ENCODE data around the gene RPL35.

DNA sequence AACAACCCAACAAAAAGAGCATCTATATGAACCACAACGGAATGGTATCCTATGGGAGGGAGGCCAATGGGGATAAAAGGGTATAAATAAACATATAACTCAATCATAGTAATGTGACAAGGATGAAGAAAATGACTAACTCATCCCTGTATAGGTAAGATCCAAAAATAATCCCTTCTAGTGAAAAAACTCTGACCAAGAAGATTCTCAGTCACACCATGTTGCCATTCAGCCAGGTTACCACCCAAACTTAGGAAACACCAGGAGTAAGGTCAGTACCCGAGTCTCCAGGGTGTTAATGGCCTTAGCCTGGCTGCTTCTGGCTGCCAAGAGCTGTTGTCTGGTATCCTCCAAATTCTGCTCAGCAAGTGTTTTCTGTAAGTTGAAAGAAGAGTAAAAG is 46.3 kb upstream of the RPL35 start:
- TF ChIP-seq, protein P1, sequence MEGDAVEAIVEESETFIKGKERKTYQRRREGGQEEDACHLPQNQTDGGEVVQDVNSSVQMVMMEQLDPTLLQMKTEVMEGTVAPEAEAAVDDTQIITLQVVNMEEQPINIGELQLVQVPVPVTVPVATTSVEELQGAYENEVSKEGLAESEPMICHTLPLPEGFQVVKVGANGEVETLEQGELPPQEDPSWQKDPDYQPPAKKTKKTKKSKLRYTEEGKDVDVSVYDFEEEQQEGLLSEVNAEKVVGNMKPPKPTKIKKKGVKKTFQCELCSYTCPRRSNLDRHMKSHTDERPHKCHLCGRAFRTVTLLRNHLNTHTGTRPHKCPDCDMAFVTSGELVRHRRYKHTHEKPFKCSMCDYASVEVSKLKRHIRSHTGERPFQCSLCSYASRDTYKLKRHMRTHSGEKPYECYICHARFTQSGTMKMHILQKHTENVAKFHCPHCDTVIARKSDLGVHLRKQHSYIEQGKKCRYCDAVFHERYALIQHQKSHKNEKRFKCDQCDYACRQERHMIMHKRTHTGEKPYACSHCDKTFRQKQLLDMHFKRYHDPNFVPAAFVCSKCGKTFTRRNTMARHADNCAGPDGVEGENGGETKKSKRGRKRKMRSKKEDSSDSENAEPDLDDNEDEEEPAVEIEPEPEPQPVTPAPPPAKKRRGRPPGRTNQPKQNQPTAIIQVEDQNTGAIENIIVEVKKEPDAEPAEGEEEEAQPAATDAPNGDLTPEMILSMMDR (IDR thresholded peaks at IDR 0.05): no peak
- TF ChIP-seq POLR2A (IDR thresholded peaks at IDR 0.05; ENCODE audit: low read depth) (no peak), POLR2AphosphoS5 (IDR thresholded peaks at IDR 0.05) (no peak), EP300 (IDR thresholded peaks at IDR 0.05) (no peak)
